Measurements from ENCODE around the gene IL18. TPM values are rescaled to one million over a fixed set of nuclear protein-coding genes. Genes with fewer than 3 reads are reported as not detected.
A peak's percentile ranks its signal among the peaks of the same experiment; 100 is the strongest.

Gene IL18
- total and polyA plus RNA-seq, 7 experiments from 2014 or later = 0.32 to 8.3 (median 0.72) TPM; not detected in 3

- Mint-ChIP-seq H3K4me1 (peaks cover 10 to 18% (median 13%) of the 10 kb centered on the region in 7 donors), H3K4me3 (peak overlapping the region; percentile 16 to 75 (median 46)), H3K27ac (no peak overlapping the region), H3K27me3 (peaks cover 13 to 51% (median 32%) of the 10 kb centered on the region in 5 donors), H3K36me3 (peaks cover 0 to 5% (median 0%) of the 10 kb centered on the region in 5 donors), H3K9me3 (no peaks in the 10 kb centered on the region)
- CTCF ChIA-PET = no interaction called here
- no peaks in the 10 kb centered on the region for H3K36me3 ChIP-seq (ENCODE audit: control insufficient read depth in 2 of 3, insufficient read depth in 3 of 3, low read length in 3 of 3)
- ATAC-seq = no peak
- no peak overlapping the region for H3K27ac ChIP-seq (ENCODE audit: low read depth, low read length)
- intact Hi-C loops (cut with micrococcal nuclease) = loop anchor here in 1 of 2 donors (1.0 to 5.0 kb wide), 3 partner anchors 63 to 296 kb away; partner anchors contain the start of genes CFAP68 and FDXACB1
- no peaks in the 10 kb centered on the region for H3K27me3 ChIP-seq (ENCODE audit: control insufficient read depth in 2 of 2, insufficient read depth in 2 of 2, low read length in 2 of 2)
- peak overlapping the region; percentile 28 for H3K4me3 ChIP-seq (ENCODE audit: low read length)
- POLR2A ChIA-PET = no interaction called here
- no peak for DNase-seq
- peaks cover 0 to 6% of the 10 kb centered on the region in 2 donors for H3K4me1 ChIP-seq (ENCODE audit: control insufficient read depth in 2 of 2, insufficient read depth in 2 of 2, low read length in 2 of 2)
- no peaks in the 10 kb centered on the region for H3K9me3 ChIP-seq (ENCODE audit: control insufficient read depth in 2 of 3, low read length in 3 of 3)
Observed at GRCh38 chr11:112175599-112175952, 11.7 kb upstream of the IL18 start.

- Mint-ChIP-seq H3K36me3 (peaks cover 0 to 3% (median 0%) of the 10 kb centered on the region in 5 donors), H3K27ac (no peak within 1 kb of the TSS), H3K9me3 (no peaks in the 10 kb centered on the region), H3K4me3 (peak within 1 kb of the TSS; percentile 16 to 75 (median 53)), H3K27me3 (peaks cover 13 to 47% (median 29%) of the 10 kb centered on the region in 5 donors), H3K4me1 (peaks cover 10 to 17% (median 13%) of the 10 kb centered on the region in 7 donors)
- intact Hi-C loops (cut with micrococcal nuclease) = loop anchor here in 1 of 2 donors (1.0 to 5.0 kb wide), 3 partner anchors 62 to 296 kb away; partner anchors contain the start of genes CFAP68 and FDXACB1
- peak; percentile 90 for ATAC-seq
- H3K9me3 ChIP-seq (ENCODE audit: control insufficient read depth in 2 of 3, low read length in 3 of 3) = no peaks in the 10 kb centered on the region
- ChIA-PET POLR2A (no interaction called here), CTCF (no interaction called here)
- peak in 4 of 9 donors; percentile 0 to 29 (median 15) for DNase-seq
- no peak within 1 kb of the TSS for H3K27ac ChIP-seq (ENCODE audit: low read depth, low read length)
- no peaks in the 10 kb centered on the region for H3K27me3 ChIP-seq (ENCODE audit: control insufficient read depth in 2 of 2, insufficient read depth in 2 of 2, low read length in 2 of 2)
- H3K36me3 ChIP-seq (ENCODE audit: control insufficient read depth in 2 of 3, insufficient read depth in 3 of 3, low read length in 3 of 3) = no peaks in the 10 kb centered on the region
- peak within 1 kb of the TSS; percentile 28 for H3K4me3 ChIP-seq (ENCODE audit: low read length)
- H3K4me1 ChIP-seq (ENCODE audit: control insufficient read depth in 2 of 2, insufficient read depth in 2 of 2, low read length in 2 of 2) = peaks cover 0 to 6% of the 10 kb centered on the region in 2 donors
Observed at GRCh38 chr11:112174789-112175598, 11.1 kb upstream of the IL18 start, which contains the start of gene BCO2. BCO2 (plus strand) TSS chr11:112175512; CDS start chr11:112175602, 90 bp downstream.

DNA sequence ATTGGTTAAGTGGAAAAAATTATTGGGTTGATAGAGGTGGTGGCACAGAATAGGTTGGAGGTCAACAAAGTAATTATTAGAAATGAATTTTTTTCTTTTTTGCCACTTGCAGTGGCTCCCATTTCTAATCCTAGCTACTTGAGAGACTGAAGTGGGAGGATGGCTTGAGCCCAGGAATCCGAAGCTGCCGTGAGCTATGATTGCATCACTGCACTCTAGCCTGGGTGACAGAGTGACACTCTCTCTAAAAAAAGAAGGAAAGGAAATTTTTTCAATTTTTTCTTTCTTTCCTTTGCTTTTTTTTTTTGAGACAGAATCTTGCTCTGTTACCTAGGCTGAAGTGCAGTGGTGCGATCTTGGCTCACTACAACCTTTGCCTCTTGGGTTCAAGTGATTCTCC, 9.3 kb upstream of the IL18 start:
- H3K27me3 Mint-ChIP-seq = peaks cover 13 to 34% (median 19%) of the 10 kb centered on the region in 5 donors
- H3K4me1 ChIP-seq (ENCODE audit: control insufficient read depth in 2 of 2, insufficient read depth in 2 of 2, low read length in 2 of 2) = peaks cover 0 to 6% of the 10 kb centered on the region in 2 donors
- ChIA-PET CTCF (no interaction called here), POLR2A (no interaction called here)
- H3K27ac Mint-ChIP-seq = no peak overlapping the region
- H3K4me1 Mint-ChIP-seq = peaks cover 10 to 14% (median 13%) of the 10 kb centered on the region in 7 donors
- no peaks in the 10 kb centered on the region for H3K36me3 Mint-ChIP-seq
- no peaks in the 10 kb centered on the region for H3K36me3 ChIP-seq (ENCODE audit: control insufficient read depth in 2 of 3, insufficient read depth in 3 of 3, low read length in 3 of 3)
- H3K9me3 Mint-ChIP-seq = no peaks in the 10 kb centered on the region
- ATAC-seq = no peak
- no peak overlapping the region for H3K27ac ChIP-seq (ENCODE audit: low read depth, low read length)
- DNase-seq = no peak
- no peaks in the 10 kb centered on the region for H3K27me3 ChIP-seq (ENCODE audit: control insufficient read depth in 2 of 2, insufficient read depth in 2 of 2, low read length in 2 of 2)
- no peak overlapping the region for H3K4me3 Mint-ChIP-seq
- H3K4me3 ChIP-seq (ENCODE audit: low read length) = no peak overlapping the region
- intact Hi-C loops (cut with micrococcal nuclease) = no loop called here
- H3K9me3 ChIP-seq (ENCODE audit: control insufficient read depth in 2 of 3, low read length in 3 of 3) = no peaks in the 10 kb centered on the region

- H3K36me3 Mint-ChIP-seq = no peaks in the 10 kb centered on the region
- POLR2A ChIA-PET = no interaction called here
- H3K27me3 Mint-ChIP-seq = peaks cover 18 to 38% (median 25%) of the 10 kb centered on the region in 5 donors
- H3K4me3 ChIP-seq (ENCODE audit: low read length) = no peak overlapping the region
- CTCF ChIA-PET = no interaction called here
- no peaks in the 10 kb centered on the region for H3K27me3 ChIP-seq (ENCODE audit: control insufficient read depth in 2 of 2, insufficient read depth in 2 of 2, low read length in 2 of 2)
- H3K27ac Mint-ChIP-seq = no peak overlapping the region
- peaks cover 8 to 14% (median 13%) of the 10 kb centered on the region in 7 donors for H3K4me1 Mint-ChIP-seq
- ATAC-seq (no peak), DNase-seq (no peak)
- peaks cover 0 to under 1% (median 0%) of the 10 kb centered on the region in 11 donors for H3K9me3 Mint-ChIP-seq
- H3K4me3 Mint-ChIP-seq = no peak overlapping the region
- no peak overlapping the region for H3K27ac ChIP-seq (ENCODE audit: low read depth, low read length)
- intact Hi-C loops (cut with micrococcal nuclease) = no loop called here
- no peaks in the 10 kb centered on the region for H3K36me3 ChIP-seq (ENCODE audit: control insufficient read depth in 2 of 3, insufficient read depth in 3 of 3, low read length in 3 of 3)
- no peaks in the 10 kb centered on the region for H3K9me3 ChIP-seq (ENCODE audit: control insufficient read depth in 2 of 3, low read length in 3 of 3)
- peaks cover 0 to 6% of the 10 kb centered on the region in 2 donors for H3K4me1 ChIP-seq (ENCODE audit: control insufficient read depth in 2 of 2, insufficient read depth in 2 of 2, low read length in 2 of 2)
Observed at GRCh38 chr11:112172362-112172994, 8.6 kb upstream of the IL18 start.

DNA sequence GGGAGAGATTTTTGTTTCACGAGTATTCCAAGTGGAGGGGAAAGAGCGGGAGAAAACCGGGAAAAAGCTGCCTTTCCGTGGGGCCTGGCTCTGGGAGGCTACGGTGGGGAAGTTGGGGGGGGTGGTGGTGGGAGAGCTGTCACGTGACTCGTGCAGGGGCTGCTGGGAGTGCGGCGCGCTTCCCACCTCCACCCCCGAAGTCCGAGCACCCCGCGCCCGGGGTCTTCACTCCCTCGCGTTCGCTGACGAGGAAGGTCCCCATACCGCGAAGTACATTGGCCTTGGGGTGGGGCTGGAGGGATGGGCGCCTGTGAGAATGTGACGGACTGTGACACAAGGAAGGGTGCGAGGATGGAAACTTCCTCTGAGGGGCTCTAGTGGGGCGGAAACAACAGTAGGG, 3.3 kb upstream of the IL18 start, which contains the start of gene TEX12:
TEX12 (plus strand) TSS at position 228 of the 400 bp plus-strand sequence. CDS start 1,897 bp downstream, outside the sequence.
- no peaks in the 10 kb centered on the region for H3K36me3 ChIP-seq (ENCODE audit: control insufficient read depth in 2 of 3, insufficient read depth in 3 of 3, low read length in 3 of 3)
- H3K36me3 Mint-ChIP-seq = peaks cover 0 to 12% (median 10%) of the 10 kb centered on the region in 5 donors
- ChIA-PET POLR2A (no interaction called here), CTCF (no interaction called here)
- ATAC-seq (no peak), DNase-seq (no peak)
- H3K9me3 ChIP-seq (ENCODE audit: control insufficient read depth in 2 of 3, low read length in 3 of 3) = no peaks in the 10 kb centered on the region
- no peaks in the 10 kb centered on the region for H3K4me1 ChIP-seq (ENCODE audit: control insufficient read depth in 2 of 2, insufficient read depth in 2 of 2, low read length in 2 of 2)
- intact Hi-C loops (cut with micrococcal nuclease) = no loop called here
- H3K27me3 Mint-ChIP-seq = peaks cover 9 to 35% (median 30%) of the 10 kb centered on the region in 5 donors
- peaks cover 0 to 2% (median 0%) of the 10 kb centered on the region in 11 donors for H3K9me3 Mint-ChIP-seq
- no peak within 1 kb of the TSS for H3K4me3 ChIP-seq (ENCODE audit: low read length)
- peaks cover 0 to 10% (median 6%) of the 10 kb centered on the region in 7 donors for H3K4me1 Mint-ChIP-seq
- no peaks in the 10 kb centered on the region for H3K27me3 ChIP-seq (ENCODE audit: control insufficient read depth in 2 of 2, insufficient read depth in 2 of 2, low read length in 2 of 2)
- H3K27ac Mint-ChIP-seq = no peak within 1 kb of the TSS
- H3K4me3 Mint-ChIP-seq = no peak within 1 kb of the TSS
- H3K27ac ChIP-seq (ENCODE audit: low read depth, low read length) = no peak within 1 kb of the TSS

DNA sequence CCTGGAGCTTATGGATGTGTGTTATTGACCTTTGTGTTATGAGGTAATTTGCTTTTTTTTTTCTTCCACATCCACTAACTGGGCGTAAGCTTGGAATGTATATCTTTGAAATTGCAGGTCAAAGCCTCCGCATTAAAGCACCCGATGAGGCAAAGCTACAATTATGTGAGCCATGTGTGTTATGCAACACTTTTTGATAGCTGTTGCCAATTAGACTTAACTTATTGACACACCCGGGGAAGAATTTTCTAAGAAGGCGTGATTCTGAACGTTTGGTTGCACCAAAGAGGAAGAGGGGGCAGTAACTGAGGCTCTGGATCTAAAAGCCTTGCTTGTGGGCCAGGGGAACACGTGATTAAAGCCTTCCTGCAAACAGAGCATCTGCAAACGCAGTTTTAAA, 2.7 kb upstream of the IL18 start:
- peaks cover 0 to 14% (median 11%) of the 10 kb centered on the region in 5 donors for H3K36me3 Mint-ChIP-seq
- POLR2A ChIA-PET = no interaction called here

More for the DNA sequence above, 2.7 kb upstream of the IL18 start:
- intact Hi-C loops (cut with micrococcal nuclease) = no loop called here
- no peak overlapping the region for H3K27ac Mint-ChIP-seq
- Histone ChIP-seq H3K4me1 (ENCODE audit: control insufficient read depth in 2 of 2, insufficient read depth in 2 of 2, low read length in 2 of 2) (no peaks in the 10 kb centered on the region), H3K36me3 (ENCODE audit: control insufficient read depth in 2 of 3, insufficient read depth in 3 of 3, low read length in 3 of 3) (no peaks in the 10 kb centered on the region), H3K27ac (ENCODE audit: low read depth, low read length) (no peak overlapping the region), H3K4me3 (ENCODE audit: low read length) (no peak overlapping the region), H3K27me3 (ENCODE audit: control insufficient read depth in 2 of 2, insufficient read depth in 2 of 2, low read length in 2 of 2) (no peaks in the 10 kb centered on the region), H3K9me3 (ENCODE audit: control insufficient read depth in 2 of 3, low read length in 3 of 3) (no peaks in the 10 kb centered on the region)
- H3K9me3 Mint-ChIP-seq = peaks cover 0 to 2% (median 0%) of the 10 kb centered on the region in 11 donors
- no peak for DNase-seq
- CTCF ChIA-PET = no interaction called here
- ATAC-seq = no peak
- H3K4me3 Mint-ChIP-seq = no peak overlapping the region
- peaks cover 9 to 40% (median 34%) of the 10 kb centered on the region in 5 donors for H3K27me3 Mint-ChIP-seq
- H3K4me1 Mint-ChIP-seq = peaks cover 0 to 13% (median 6%) of the 10 kb centered on the region in 7 donors

Measured in naive thymus-derived CD4-positive, alpha-beta T cell (primary cell).